ENCODE measurements around the gene FHL1.

DNA sequence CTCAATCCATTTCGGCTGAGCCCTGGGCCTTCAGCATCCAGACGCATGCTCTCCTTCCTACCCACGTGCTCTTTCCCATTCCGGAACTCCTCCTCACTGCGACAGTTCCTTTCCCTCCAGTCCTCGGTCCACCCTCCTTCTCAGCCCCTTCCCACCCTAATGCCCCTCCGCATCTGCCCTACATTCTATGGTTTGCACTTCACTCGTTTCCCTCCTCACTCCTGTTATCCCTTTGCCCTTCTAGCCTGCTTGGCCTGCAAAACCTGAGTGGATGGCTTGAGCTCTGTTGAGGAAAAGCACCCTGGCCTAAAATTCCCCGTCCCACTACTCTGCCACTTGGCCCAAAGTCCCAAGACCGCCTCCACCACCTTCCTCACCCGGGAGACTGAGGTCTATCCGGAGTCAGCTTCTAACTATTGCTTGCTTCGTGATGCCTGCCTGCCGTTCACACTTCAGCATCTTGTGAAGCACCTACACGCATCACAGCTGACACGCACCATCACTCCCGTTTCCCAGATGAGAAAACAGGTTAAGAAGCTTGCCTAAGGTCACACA is 65.3 kb downstream of the FHL1 start:
- no peak for TF ChIP-seq CTCF (IDR thresholded peaks at IDR 0.05 in 2 of 3, conservative IDR thresholded peaks at IDR 0.05 in 1 of 3; ENCODE audit: borderline replicate concordance in 1 of 3, insufficient read depth in 1 of 3, low read depth in 2 of 3, low read length in 2 of 3)
- TF ChIP-seq POLR2A (IDR thresholded peaks at IDR 0.05; ENCODE audit: borderline replicate concordance, extremely low read depth, insufficient read depth, insufficient read length): no peak
- TF ChIP-seq JUND (IDR thresholded peaks at IDR 0.05): no peak
- TF ChIP-seq EGR1 (IDR thresholded peaks at IDR 0.05; ENCODE audit: low read depth): no peak
- no peak for TF ChIP-seq SP1 (IDR thresholded peaks at IDR 0.05; ENCODE audit: low read depth)
- TF ChIP-seq RAD21 (IDR thresholded peaks at IDR 0.05; ENCODE audit: low read depth): no peak
- TF ChIP-seq, protein P1, sequence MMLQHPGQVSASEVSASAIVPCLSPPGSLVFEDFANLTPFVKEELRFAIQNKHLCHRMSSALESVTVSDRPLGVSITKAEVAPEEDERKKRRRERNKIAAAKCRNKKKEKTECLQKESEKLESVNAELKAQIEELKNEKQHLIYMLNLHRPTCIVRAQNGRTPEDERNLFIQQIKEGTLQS (IDR thresholded peaks at IDR 0.05): no peak
- TF ChIP-seq ZNF274 (IDR thresholded peaks at IDR 0.05; ENCODE audit: low read depth, low read length): no peak
- TF ChIP-seq, protein P2, sequence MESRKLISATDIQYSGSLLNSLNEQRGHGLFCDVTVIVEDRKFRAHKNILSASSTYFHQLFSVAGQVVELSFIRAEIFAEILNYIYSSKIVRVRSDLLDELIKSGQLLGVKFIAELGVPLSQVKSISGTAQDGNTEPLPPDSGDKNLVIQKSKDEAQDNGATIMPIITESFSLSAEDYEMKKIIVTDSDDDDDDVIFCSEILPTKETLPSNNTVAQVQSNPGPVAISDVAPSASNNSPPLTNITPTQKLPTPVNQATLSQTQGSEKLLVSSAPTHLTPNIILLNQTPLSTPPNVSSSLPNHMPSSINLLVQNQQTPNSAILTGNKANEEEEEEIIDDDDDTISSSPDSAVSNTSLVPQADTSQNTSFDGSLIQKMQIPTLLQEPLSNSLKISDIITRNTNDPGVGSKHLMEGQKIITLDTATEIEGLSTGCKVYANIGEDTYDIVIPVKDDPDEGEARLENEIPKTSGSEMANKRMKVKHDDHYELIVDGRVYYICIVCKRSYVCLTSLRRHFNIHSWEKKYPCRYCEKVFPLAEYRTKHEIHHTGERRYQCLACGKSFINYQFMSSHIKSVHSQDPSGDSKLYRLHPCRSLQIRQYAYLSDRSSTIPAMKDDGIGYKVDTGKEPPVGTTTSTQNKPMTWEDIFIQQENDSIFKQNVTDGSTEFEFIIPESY (IDR thresholded peaks at IDR 0.05; ENCODE audit: extremely low read depth, insufficient replicate concordance, low read length): no peak
- TF ChIP-seq MAX (IDR thresholded peaks at IDR 0.05): no peak
